Measurements from ENCODE around the gene DNAJC5. TPM values are rescaled to one million over a fixed set of nuclear protein-coding genes. Genes with fewer than 3 reads are reported as not detected.

Gene DNAJC5
- total RNA-seq, 1 experiment from 2014 or later, result 79.9 TPM

- Mint-ChIP-seq H3K36me3 (ENCODE audit: insufficient read depth, unreplicated experiment) (peaks cover 57% of the 10 kb centered on the region), H3K9me3 (ENCODE audit: low read depth, unreplicated experiment) (no peaks in the 10 kb centered on the region), H3K4me1 (ENCODE audit: low read depth, unreplicated experiment) (peaks cover 36% of the 10 kb centered on the region), H3K27ac (ENCODE audit: unreplicated experiment) (no peak overlapping the region), H3K27me3 (ENCODE audit: unreplicated experiment) (no peaks in the 10 kb centered on the region), H3K4me3 (ENCODE audit: low read depth, unreplicated experiment) (no peak overlapping the region)
- CTCF ChIA-PET, result no interaction called here
- no peak for DNase-seq
- no peak for TF ChIP-seq CTCF (IDR thresholded peaks at IDR 0.05; ENCODE audit: unreplicated experiment)
- intact Hi-C loops (cut with micrococcal nuclease; ENCODE audit: unreplicated experiment), result loop anchor here (10.0 kb wide), 1 partner anchor 156 kb away; no protein-coding TSS in a partner anchor
- no TSS peak for BruUV-seq (replicated peaks)
Measured at GRCh38 chr20:63898882-63899558, 4.1 kb downstream of the DNAJC5 start.

- Mint-ChIP-seq H3K9me3 (ENCODE audit: low read depth, unreplicated experiment) (no peaks in the 10 kb centered on the region), H3K4me3 (ENCODE audit: low read depth, unreplicated experiment) (no peak overlapping the region), H3K27ac (ENCODE audit: unreplicated experiment) (no peak overlapping the region), H3K4me1 (ENCODE audit: low read depth, unreplicated experiment) (peaks cover 32% of the 10 kb centered on the region), H3K36me3 (ENCODE audit: insufficient read depth, unreplicated experiment) (peaks cover 57% of the 10 kb centered on the region), H3K27me3 (ENCODE audit: unreplicated experiment) (no peaks in the 10 kb centered on the region)
- intact Hi-C loops (cut with micrococcal nuclease; ENCODE audit: unreplicated experiment), result no loop called here
- DNase-seq, result no peak
- no TSS peak for BruUV-seq (replicated peaks)
- TF ChIP-seq CTCF (IDR thresholded peaks at IDR 0.05; ENCODE audit: unreplicated experiment), result no peak
- CTCF ChIA-PET, result interaction anchor here (0.7 kb wide), 1 partner anchor 707 kb away, joined by 3 read pairs; no protein-coding TSS in a partner anchor
Measured at GRCh38 chr20:63900413-63900812, 5.5 kb downstream of the DNAJC5 start.

GRCh38 chr20:63903796-63904561 lies 9.1 kb downstream of the DNAJC5 start:
- BruUV-seq (replicated peaks), result TSS peak; percentile 3
- Mint-ChIP-seq H3K27me3 (ENCODE audit: unreplicated experiment) (no peaks in the 10 kb centered on the region), H3K27ac (ENCODE audit: unreplicated experiment) (no peak overlapping the region), H3K9me3 (ENCODE audit: low read depth, unreplicated experiment) (no peaks in the 10 kb centered on the region), H3K4me3 (ENCODE audit: low read depth, unreplicated experiment) (no peak overlapping the region), H3K4me1 (ENCODE audit: low read depth, unreplicated experiment) (peaks cover 19% of the 10 kb centered on the region), H3K36me3 (ENCODE audit: insufficient read depth, unreplicated experiment) (peaks cover 41% of the 10 kb centered on the region)
- no peak for TF ChIP-seq CTCF (IDR thresholded peaks at IDR 0.05; ENCODE audit: unreplicated experiment)
- intact Hi-C loops (cut with micrococcal nuclease; ENCODE audit: unreplicated experiment), result no loop called here
- CTCF ChIA-PET, result no interaction called here
- no peak for DNase-seq

GRCh38 chr20:63908008-63908682 lies 13.2 kb downstream of the DNAJC5 start:
- TF ChIP-seq CTCF (IDR thresholded peaks at IDR 0.05; ENCODE audit: unreplicated experiment), result no peak
- Mint-ChIP-seq H3K9me3 (ENCODE audit: low read depth, unreplicated experiment) (no peaks in the 10 kb centered on the region), H3K27me3 (ENCODE audit: unreplicated experiment) (no peaks in the 10 kb centered on the region), H3K36me3 (ENCODE audit: insufficient read depth, unreplicated experiment) (peaks cover 42% of the 10 kb centered on the region), H3K4me1 (ENCODE audit: low read depth, unreplicated experiment) (peaks cover 24% of the 10 kb centered on the region), H3K4me3 (ENCODE audit: low read depth, unreplicated experiment) (no peak overlapping the region), H3K27ac (ENCODE audit: unreplicated experiment) (no peak overlapping the region)
- DNase-seq, result peak; percentile 48
- no TSS peak for BruUV-seq (replicated peaks)
- intact Hi-C loops (cut with micrococcal nuclease; ENCODE audit: unreplicated experiment), result no loop called here
- CTCF ChIA-PET, result interaction anchor here (1.2 to 1.3 kb wide), 2 partner anchors 12 to 66 kb away, joined by 3 to 6 read pairs; no protein-coding TSS in a partner anchor
